BLaER1 (cell line): ENCODE measurements around the gene BROX.

Experiments
- H3K27ac ChIP-seq: shearing (Covaris generic); formaldehyde crosslinking; 2 replicates; pipeline ENCODE4 v1.8.1; 2022
- H3K27me3 ChIP-seq: shearing (Covaris generic); formaldehyde crosslinking; 2 replicates; pipeline ENCODE4 v1.8.1; 2022
- H3K36me3 ChIP-seq: shearing (Covaris generic); formaldehyde crosslinking; 2 replicates; pipeline ENCODE4 v1.8.1; 2022
- H3K4me1 ChIP-seq: shearing (Covaris generic); formaldehyde crosslinking; 2 replicates; pipeline ENCODE4 v1.8.1; 2022
- H3K4me2 ChIP-seq: shearing (Covaris generic); formaldehyde crosslinking; 2 replicates; pipeline ENCODE4 v1.8.1; 2022
- H3K4me3 ChIP-seq: shearing (Covaris generic); formaldehyde crosslinking; 2 replicates; pipeline ENCODE4 v1.8.1; 2022
- H3K9ac ChIP-seq: shearing (Covaris generic); formaldehyde crosslinking; 2 replicates; pipeline ENCODE4 v1.8.1; 2022
- H3K9me3 ChIP-seq: shearing (Covaris generic); formaldehyde crosslinking; 2 replicates; pipeline ENCODE4 v1.8.1; 2022
- H4K20me1 ChIP-seq: shearing (Covaris generic); formaldehyde crosslinking; 2 replicates; pipeline ENCODE4 v1.8.1; 2022
- Cebpa-rat ChIP-seq: shearing (Covaris generic); IDR thresholded peaks from 2 replicates; pipeline ENCODE4 v1.8.1; 2022

Gene BROX

DNA sequence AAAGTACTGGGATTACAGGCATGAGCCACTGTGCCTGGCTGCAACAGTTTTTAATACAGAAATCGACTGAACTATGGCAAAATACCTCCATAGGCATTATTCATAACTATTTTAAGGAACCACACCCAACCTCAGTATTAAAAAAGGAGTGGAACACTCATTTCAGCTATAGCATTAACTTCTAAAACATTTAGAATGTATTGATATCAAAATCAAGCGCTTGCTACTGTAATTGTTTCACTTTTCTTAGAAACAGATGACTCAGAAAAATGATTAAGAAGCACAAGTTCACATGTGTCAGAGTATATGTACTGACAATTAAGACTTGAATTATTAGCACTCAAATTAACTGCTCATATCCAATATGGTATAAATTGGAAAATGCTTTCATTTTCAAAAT, 15.2 kb upstream of the BROX start:
- no peak for TF ChIP-seq Cebpa-rat
- Histone ChIP-seq H3K4me3 (no peak overlapping the region), H3K4me2 (no peak overlapping the region), H3K9ac (no peak overlapping the region), H3K4me1 (no peaks in the 10 kb centered on the region), H4K20me1 (peaks cover 9% of the 10 kb centered on the region), H3K9me3 (peaks cover 6% of the 10 kb centered on the region; the same call in 1 of the 2 replicates), H3K36me3 (peaks cover 47% of the 10 kb centered on the region), H3K27ac (no peak overlapping the region), H3K27me3 (no peaks in the 10 kb centered on the region)

GRCh38 chr1:222697826-222698225, 14.5 kb upstream of the BROX start:
- Histone ChIP-seq H3K27ac (no peak overlapping the region), H3K9ac (no peak overlapping the region)
- TF ChIP-seq Cebpa-rat = no peak

DNA sequence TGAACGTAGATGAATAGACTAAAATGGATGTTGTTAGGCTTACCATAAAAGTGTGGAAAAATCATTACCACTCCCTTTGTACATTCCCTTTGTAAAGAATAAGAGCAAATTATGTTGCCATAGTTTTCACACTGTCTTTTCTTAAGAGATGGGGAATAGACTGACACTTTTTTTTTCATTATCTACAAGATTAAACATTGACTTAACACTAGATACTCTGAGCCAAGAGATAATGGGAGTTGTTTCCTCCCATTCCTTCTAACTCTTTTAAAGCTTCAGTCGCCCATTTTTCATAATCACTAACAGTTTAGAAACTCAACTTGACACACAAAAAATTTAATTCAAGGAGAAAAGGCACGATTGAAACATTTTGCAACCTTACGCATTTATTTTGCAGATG, 10.2 kb upstream of the BROX start:
- no peak for TF ChIP-seq Cebpa-rat
- Histone ChIP-seq H3K36me3 (peaks cover 66% of the 10 kb centered on the region), H3K9me3 (peaks cover 37% of the 10 kb centered on the region), H3K9ac (no peak overlapping the region), H3K4me3 (no peak overlapping the region), H4K20me1 (no peaks in the 10 kb centered on the region; the same call in 1 of the 2 replicates), H3K27ac (no peak overlapping the region), H3K27me3 (no peaks in the 10 kb centered on the region), H3K4me1 (no peaks in the 10 kb centered on the region), H3K4me2 (no peak overlapping the region)

More at GRCh38 chr1:222697826-222698225, 14.5 kb upstream of the BROX start:
- Histone ChIP-seq H3K4me1 (no peaks in the 10 kb centered on the region), H3K9me3 (peaks cover 6% of the 10 kb centered on the region; the same call in 1 of the 2 replicates), H3K4me2 (no peak overlapping the region), H4K20me1 (peaks cover 9% of the 10 kb centered on the region), H3K36me3 (peaks cover 50% of the 10 kb centered on the region), H3K4me3 (no peak overlapping the region), H3K27me3 (no peaks in the 10 kb centered on the region)

GRCh38 chr1:222704260-222704659, 8.1 kb upstream of the BROX start:
- H3K4me1 ChIP-seq = peaks cover 1% of the 10 kb centered on the region; the same call in 1 of the 2 replicates
- TF ChIP-seq Cebpa-rat = no peak
- peaks cover 37% of the 10 kb centered on the region for H3K9me3 ChIP-seq
- H3K4me3 ChIP-seq = no peak overlapping the region
- no peak overlapping the region for H3K27ac ChIP-seq
- H3K27me3 ChIP-seq = no peaks in the 10 kb centered on the region
- H3K9ac ChIP-seq = no peak overlapping the region
- no peak overlapping the region for H3K4me2 ChIP-seq
- H4K20me1 ChIP-seq = no peaks in the 10 kb centered on the region; the same call in 1 of the 2 replicates
- peaks cover 60% of the 10 kb centered on the region for H3K36me3 ChIP-seq

- Histone ChIP-seq H3K9ac (no peak overlapping the region), H4K20me1 (peaks cover 5% of the 10 kb centered on the region; the same call in 1 of the 2 replicates), H3K27ac (no peak overlapping the region), H3K27me3 (no peaks in the 10 kb centered on the region), H3K4me3 (no peak overlapping the region), H3K9me3 (peaks cover 31% of the 10 kb centered on the region), H3K4me1 (peaks cover 18% of the 10 kb centered on the region), H3K36me3 (peaks cover 34% of the 10 kb centered on the region), H3K4me2 (no peak overlapping the region)
- TF ChIP-seq Cebpa-rat = no peak
These were observed 5.5 kb upstream of the BROX start for GRCh38 chr1:222706815-222707214.

DNA sequence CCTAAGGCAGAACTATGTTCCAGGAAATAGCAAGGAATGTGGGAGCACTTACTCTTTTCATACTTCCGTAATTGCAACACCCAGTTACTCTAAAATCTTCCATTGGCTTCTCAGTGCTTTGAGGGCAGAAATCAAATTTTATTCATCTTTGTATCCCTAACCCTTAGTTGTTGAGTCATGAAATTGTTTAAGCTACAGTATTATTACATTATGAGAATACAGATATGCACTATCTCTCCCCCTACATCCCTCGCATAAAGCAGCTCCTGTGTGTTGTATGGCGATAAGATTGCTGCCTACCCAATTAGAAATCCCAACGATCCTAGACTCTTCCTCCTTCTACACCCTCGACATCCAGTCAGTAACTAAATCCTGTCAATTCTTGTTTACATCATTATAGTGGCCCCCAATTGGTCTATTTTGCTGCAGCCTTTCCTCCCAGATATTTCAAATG, 2.6 kb upstream of the BROX start:
- Histone ChIP-seq H3K36me3 (peaks cover 17% of the 10 kb centered on the region), H3K27me3 (no peaks in the 10 kb centered on the region), H3K4me1 (peaks cover 26% of the 10 kb centered on the region), H3K4me2 (peak overlapping the region; percentile 86; the same call in 1 of the 2 replicates), H3K9ac (no peak overlapping the region), H3K9me3 (peaks cover 23% of the 10 kb centered on the region), H4K20me1 (peaks cover 5% of the 10 kb centered on the region; the same call in 1 of the 2 replicates), H3K27ac (no peak overlapping the region), H3K4me3 (no peak overlapping the region)
- TF ChIP-seq Cebpa-rat = no peak

DNA sequence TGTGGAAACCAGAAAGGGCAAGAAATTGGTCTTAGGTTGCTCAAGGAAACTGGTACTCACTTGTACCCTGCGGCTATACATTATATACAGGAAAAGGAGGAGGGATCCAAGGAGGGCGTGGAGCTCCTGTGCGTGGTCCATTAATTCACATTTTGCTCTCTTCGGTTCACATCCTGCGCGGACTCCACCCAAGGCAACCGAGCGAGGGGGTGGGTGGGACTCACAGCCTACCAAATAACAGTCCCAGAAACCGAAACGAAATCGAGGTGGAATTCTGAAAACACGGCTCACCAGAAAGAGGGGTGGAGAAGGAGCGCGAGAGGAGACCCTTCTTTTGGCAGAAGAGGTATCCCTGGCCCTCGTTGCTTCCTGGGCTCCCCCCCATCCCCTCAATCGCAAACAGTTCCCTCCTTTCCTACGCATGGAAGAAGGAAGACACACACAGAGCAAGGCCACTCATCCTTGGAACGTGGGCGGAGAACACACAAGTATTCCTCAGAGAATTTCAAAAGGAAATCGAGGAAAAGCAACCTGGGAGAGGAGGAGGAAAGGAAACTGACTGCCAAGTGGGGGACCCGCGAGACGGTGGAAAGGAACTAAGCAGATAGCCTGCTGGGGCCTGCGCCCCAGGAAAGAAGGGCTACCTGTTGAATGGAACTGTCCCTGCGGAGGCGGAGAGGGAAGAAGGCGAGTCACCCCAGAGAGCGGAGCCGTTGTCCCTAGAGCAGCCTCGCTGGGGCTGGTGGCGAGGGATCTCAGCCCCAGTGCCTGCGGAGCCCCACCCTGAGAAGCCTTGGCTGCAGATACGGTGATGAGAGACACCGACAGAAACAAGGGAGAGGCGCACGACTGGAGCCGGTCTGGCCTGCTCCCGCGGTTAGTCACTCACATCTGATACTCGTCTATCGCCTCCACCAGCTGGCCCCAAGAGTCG, 778 bp upstream of the BROX start:
- Histone ChIP-seq H3K27ac (peak overlapping the region; percentile 82), H3K4me3 (peak overlapping the region; percentile 97), H3K9ac (peak overlapping the region; percentile 92), H3K36me3 (peaks cover 21% of the 10 kb centered on the region), H3K9me3 (peaks cover 7% of the 10 kb centered on the region; the same call in 1 of the 2 replicates), H3K27me3 (no peaks in the 10 kb centered on the region), H4K20me1 (0 out of 2 replicates have a peak, but pooled peaks cover 5% of the 10 kb centered on the region), H3K4me1 (peaks cover 26% of the 10 kb centered on the region), H3K4me2 (peak overlapping the region; percentile 86)
- no peak for TF ChIP-seq Cebpa-rat

GRCh38 chr1:222713091-222713961, 962 bp downstream of the BROX start:
- Histone ChIP-seq H3K9me3 (no peaks in the 10 kb centered on the region), H3K27ac (peak overlapping the region; percentile 99), H3K9ac (peak overlapping the region; percentile 99), H3K27me3 (no peaks in the 10 kb centered on the region), H3K36me3 (peaks cover 25% of the 10 kb centered on the region), H3K4me3 (peak overlapping the region; percentile 97), H4K20me1 (0 out of 2 replicates have a peak, but pooled peaks cover 5% of the 10 kb centered on the region), H3K4me1 (peaks cover 26% of the 10 kb centered on the region), H3K4me2 (peak overlapping the region; percentile 67)
- TF ChIP-seq Cebpa-rat = no peak

- H3K4me1 ChIP-seq = peaks cover 8% of the 10 kb centered on the region
- H4K20me1 ChIP-seq = 0 out of 2 replicates have a peak, but pooled peaks cover 4% of the 10 kb centered on the region
- H3K27ac ChIP-seq = no peak overlapping the region
- peaks cover 43% of the 10 kb centered on the region for H3K36me3 ChIP-seq
- no peak overlapping the region for H3K4me3 ChIP-seq
- no peak for TF ChIP-seq Cebpa-rat
- H3K4me2 ChIP-seq = no peak overlapping the region
- no peaks in the 10 kb centered on the region for H3K9me3 ChIP-seq
- H3K27me3 ChIP-seq = no peaks in the 10 kb centered on the region
- H3K9ac ChIP-seq = no peak overlapping the region
These were observed 4.0 kb downstream of the BROX start for GRCh38 chr1:222716393-222716792.
